SK-N-SH treated with all-trans-retinoic acid at 6 μM for 48 hours (cell line): Measurements from ENCODE around the gene ZNF227.

ENCODE experiments used
- ARNTL ChIP-seq: fragments of 450-650 bp; formaldehyde crosslinking; IDR thresholded peaks from 2 replicates; pipeline ENCODE4 v1.5.0; 2020; ENCODE audit warnings: low read depth, mild to moderate bottlenecking, moderate library complexity, borderline replicate concordance
- CREB5 ChIP-seq: fragments of 250-450 bp; sonication (Bioruptor Pico); IDR thresholded peaks from 2 replicates; pipeline ENCODE4 v1.5.1; 2020; ENCODE audit warnings: low read depth, mild to moderate bottlenecking, moderate library complexity
- CSRNP3 ChIP-seq: fragments of 250-450 bp; sonication (Bioruptor Pico); IDR thresholded peaks from 2 replicates; pipeline ENCODE4 v1.5.1; 2021; ENCODE audit warnings: mild to moderate bottlenecking, moderate library complexity
- ISL1 ChIP-seq: fragments of 250-450 bp; sonication (Bioruptor Pico); IDR thresholded peaks from 2 replicates; pipeline ENCODE4 v2.1.2; 2022; ENCODE audit warnings: mild to moderate bottlenecking, moderate library complexity
- OSR1 ChIP-seq: fragments of 250-450 bp; sonication (Bioruptor Pico); IDR thresholded peaks from 2 replicates; pipeline ENCODE4 v1.8.0; 2022; ENCODE audit warnings: moderate library complexity, mild to moderate bottlenecking, inconsistent platforms
- PATZ1 ChIP-seq: fragments of 250-450 bp; sonication (Bioruptor Pico); IDR thresholded peaks from 2 replicates; pipeline ENCODE4 v1.8.0; 2020; ENCODE audit warnings: mild to moderate bottlenecking, moderate library complexity, borderline replicate concordance
- POU6F1 ChIP-seq: fragments of 250-450 bp; sonication (Bioruptor Pico); IDR thresholded peaks from 2 replicates; pipeline ENCODE4 v1.8.0; 2021; ENCODE audit warnings: low read depth, mild to moderate bottlenecking, moderate library complexity, borderline replicate concordance
- SNAI2 ChIP-seq: fragments of 250-450 bp; sonication (Bioruptor Pico); IDR thresholded peaks from 2 replicates; pipeline ENCODE4 v1.5.0; 2020; ENCODE audit warnings: mild to moderate bottlenecking, moderate library complexity
- TOX ChIP-seq: fragments of 250-450 bp; sonication (Bioruptor Pico); IDR thresholded peaks from 2 replicates; pipeline ENCODE4 v1.8.0; 2021; ENCODE audit warnings: mild to moderate bottlenecking, moderate library complexity, borderline replicate concordance
- ZC3H10 ChIP-seq: fragments of 250-450 bp; sonication (Bioruptor Pico); IDR thresholded peaks from 2 replicates; pipeline ENCODE4 v1.5.1; 2021; ENCODE audit warnings: mild to moderate bottlenecking, moderate library complexity
- ZFP30 ChIP-seq: fragments of 450-650 bp; formaldehyde crosslinking; IDR thresholded peaks from 2 replicates; pipeline ENCODE4 v1.5.0; 2022; ENCODE audit warnings: mild to moderate bottlenecking, moderate library complexity
- ZNF565 ChIP-seq: fragments of 450-650 bp; formaldehyde crosslinking; conservative IDR thresholded peaks from 2 replicates; pipeline ENCODE4 v1.5.0; 2020; ENCODE audit warnings: low read depth, mild to moderate bottlenecking, moderate library complexity
- ZNF70 ChIP-seq: fragments of 450-650 bp; formaldehyde crosslinking; IDR thresholded peaks from 2 replicates; pipeline ENCODE4 v1.5.0; 2020; ENCODE audit warnings: mild to moderate bottlenecking, moderate library complexity
- ZNF8 ChIP-seq: fragments of 450-650 bp; formaldehyde crosslinking; IDR thresholded peaks from 2 replicates; pipeline ENCODE4 v1.5.0; 2020; ENCODE audit warnings: mild to moderate bottlenecking, moderate library complexity

GRCh38 chr19:44280916-44281315 is 68.6 kb downstream of the ZNF227 start:
- TF ChIP-seq SNAI2 (CRISPR knock-in tag) (no peak), ZNF565 (CRISPR knock-in tag) (no peak), ZNF70 (CRISPR knock-in tag) (no peak), PATZ1 (CRISPR knock-in tag) (no peak), ARNTL (CRISPR knock-in tag) (no peak), ISL1 (CRISPR knock-in tag) (no peak), TOX (no peak), CSRNP3 (CRISPR knock-in tag) (no peak), OSR1 (CRISPR knock-in tag) (no peak), CREB5 (CRISPR knock-in tag) (no peak), ZNF8 (CRISPR knock-in tag) (no peak), ZC3H10 (no peak), POU6F1 (no peak), ZFP30 (CRISPR knock-in tag) (no peak)
